NCI-H187 (cell line): ENCODE measurements around the gene NEDD4.
"Not testable (repeated sequence)": the region's sequence is repeated elsewhere in the genome, so short reads cannot be mapped to it uniquely, and the experiment has no call there.

Experiments used
- DNase-seq, 2 experiments: peaks; one replicate each; lab custom pipeline; 2025; lab: John Stamatoyannopoulos, UW

The NEDD4 gene

GRCh38 chr15:55954862-55955605 is 38.4 kb downstream of the NEDD4 start:
- DNase-seq = no peak

DNA sequence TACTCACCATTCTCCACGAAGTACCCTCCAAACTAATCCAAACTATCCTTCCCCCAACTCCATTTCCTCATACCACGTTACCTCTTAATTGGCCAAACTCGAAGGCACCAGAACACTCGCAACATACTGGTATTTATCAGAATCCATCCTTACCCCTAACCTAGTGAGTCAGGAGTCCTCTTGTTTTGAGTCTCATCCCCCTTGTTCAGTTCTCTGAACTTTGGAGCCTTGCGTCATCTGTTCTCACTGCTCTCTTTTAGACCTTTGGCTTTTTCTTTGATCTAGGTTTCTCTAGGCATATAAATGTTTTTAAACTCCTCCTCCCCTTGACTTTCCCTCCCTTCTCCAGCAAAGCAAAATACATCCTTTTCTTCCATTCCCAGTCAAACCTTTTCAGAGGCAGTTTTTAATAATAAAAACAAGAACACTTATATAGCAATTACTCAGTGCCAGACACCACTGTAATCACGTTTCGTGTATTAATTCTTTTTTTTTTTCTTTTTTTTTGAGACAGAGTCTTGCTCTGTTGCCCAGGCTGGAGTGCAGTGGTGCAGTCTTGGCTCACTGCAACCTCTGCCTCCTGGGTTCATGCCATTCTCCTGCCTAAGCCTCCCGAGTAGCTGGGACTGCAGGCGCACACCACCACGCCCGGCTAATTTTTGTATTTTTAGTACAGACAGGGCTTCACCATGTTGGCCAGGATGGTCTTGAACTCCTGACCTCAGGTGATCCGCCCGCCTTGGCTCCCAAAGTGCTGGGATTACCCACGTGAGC is 40.7 kb downstream of the NEDD4 start:
- DNase-seq = not testable (repeated sequence)

DNA sequence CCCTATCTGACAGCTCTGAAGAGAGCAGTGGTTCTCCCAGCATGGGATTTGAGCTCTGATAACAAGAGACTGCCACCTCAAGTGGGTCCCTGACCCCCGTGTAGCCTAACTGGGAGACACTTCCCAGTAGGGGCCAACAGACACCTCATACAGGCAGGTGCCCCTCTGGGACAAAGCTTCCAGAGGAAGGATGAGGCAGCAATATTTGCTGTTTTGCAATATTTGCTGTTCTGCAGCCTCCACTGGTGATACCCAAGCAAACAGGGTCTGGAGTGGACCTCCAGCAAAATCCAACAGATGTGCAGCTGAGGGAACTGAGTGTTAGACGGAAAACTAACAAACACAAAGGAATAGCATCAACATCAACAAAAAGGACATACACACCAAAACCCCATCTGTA is 48.8 kb downstream of the NEDD4 start:
- DNase-seq = not testable (repeated sequence)

GRCh38 chr15:55942332-55942731 is 51.1 kb downstream of the NEDD4 start:
- DNase-seq = no peak

DNA sequence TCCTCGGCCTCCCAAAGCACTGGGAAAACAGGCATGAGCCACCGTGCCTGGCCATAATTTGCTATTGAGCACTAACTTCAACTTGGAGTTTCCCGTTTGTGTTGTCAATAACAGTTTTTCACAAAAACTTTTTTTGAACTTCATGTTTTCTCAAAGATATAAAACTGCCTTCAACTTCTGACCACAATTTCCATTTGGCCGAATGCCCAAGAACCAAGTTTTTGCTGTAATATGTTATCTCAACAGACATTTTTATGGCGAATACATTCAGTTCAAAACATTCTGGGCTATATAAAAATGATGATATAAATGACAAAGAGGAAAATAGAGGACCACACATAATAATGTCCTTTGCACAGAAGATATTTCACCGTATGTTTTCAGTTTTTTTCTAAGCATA is 56.4 kb downstream of the NEDD4 start:
- DNase-seq = no peak

GRCh38 chr15:55928955-55929354 is 64.5 kb downstream of the NEDD4 start:
- no peak for DNase-seq

DNA sequence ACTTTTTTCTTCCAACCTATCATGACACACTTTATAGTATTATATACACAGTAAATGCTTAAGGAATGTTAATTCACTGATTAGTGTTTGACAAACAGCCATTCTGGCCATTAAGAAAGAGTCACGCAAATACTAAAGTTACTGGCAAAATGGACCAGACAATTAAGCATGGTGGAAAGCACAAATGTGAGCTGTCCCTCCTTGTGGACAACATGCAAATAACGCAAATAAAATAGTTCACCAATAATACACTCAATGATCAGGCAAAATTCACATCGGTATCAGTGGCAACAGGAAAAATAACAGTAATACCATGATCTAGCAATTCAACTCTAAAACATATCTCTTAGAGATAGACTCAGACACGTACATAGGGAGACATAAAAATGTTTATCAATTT is 71.7 kb downstream of the NEDD4 start:
- DNase-seq = no peak

- DNase-seq = no peak
Measured at GRCh38 chr15:55917881-55918296, 75.5 kb downstream of the NEDD4 start.

- no peak for DNase-seq
Measured at GRCh38 chr15:55916666-55917409, 76.6 kb downstream of the NEDD4 start.

GRCh38 chr15:55915876-55916567 is 77.4 kb downstream of the NEDD4 start:
- no peak for DNase-seq

GRCh38 chr15:55915221-55915620 is 78.2 kb downstream of the NEDD4 start:
- DNase-seq = no peak

DNA sequence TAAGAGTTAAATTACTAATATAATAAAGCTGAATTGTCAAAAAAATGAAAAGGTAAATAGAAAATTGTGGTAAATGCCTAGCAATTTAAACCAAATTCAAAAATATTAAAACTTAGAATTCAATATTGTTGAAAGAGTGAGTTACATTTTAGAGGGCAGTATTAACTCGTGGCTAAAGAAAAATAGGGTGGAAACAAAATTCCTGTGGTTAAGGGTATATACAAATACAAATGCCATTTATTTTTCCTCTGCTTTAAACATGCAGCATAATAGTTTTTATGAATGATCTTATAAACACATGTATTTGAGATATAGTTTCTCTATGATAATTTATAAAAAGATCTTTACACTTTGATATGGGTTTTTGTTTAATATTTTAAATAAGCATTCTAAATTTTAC is 79.0 kb downstream of the NEDD4 start:
- no peak for DNase-seq

DNA sequence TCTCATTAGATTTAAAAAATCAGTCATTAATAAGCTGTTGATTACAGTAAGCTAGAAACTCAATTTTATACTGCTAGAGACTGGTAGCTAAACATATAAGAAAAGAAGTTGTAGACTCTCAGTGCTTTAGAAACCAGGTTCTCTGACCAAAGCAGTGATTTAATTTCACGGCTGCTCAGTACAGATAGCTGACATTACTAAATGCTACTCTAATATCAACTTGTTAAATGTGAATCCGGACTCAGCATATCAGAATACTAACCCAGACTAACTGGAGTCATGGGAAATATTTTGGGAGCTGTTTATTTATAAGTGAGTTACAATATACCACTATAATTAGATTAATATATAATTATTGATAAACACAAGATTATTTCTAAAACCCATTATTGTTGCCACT is 80.4 kb downstream of the NEDD4 start:
- DNase-seq = no peak

DNA sequence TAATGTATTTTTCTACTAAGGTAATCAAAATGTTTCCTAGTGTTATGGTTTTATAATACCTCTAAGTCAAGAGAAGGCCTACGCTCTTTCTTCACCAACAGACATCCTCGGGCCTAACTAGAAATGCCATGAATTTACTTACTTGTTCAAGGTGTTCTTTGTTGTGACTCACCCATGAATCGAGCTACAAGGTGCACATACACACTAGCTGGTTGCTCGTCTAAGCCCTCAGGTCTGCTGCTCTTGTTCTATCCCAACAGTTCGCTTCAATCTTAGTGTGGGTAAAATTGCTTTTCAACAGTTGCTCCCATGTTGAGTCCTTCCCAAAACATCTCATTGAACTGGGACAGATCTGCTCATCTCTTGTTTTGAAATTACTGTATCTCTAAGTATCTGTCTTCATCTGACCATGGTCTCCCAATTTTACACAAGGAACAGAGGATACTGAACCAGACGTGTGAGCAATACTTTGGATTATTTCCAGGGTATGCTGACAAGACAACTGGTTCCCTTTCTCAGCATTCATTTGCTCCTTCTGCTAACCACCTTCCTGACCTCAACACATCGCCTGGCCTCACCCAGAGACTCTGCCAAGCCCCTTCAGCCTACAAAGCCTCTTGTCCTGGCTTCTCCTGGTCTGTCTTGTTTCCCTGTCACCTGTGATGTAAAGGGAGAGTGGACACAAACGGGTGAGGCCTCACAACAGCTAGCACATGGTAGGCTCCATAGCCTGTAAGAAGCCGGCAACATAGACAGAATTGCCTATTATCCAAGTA is 84.2 kb downstream of the NEDD4 start:
- DNase-seq = no peak

- DNase-seq = no peak
Measured at GRCh38 chr15:55907797-55908196, 85.6 kb downstream of the NEDD4 start.

DNA sequence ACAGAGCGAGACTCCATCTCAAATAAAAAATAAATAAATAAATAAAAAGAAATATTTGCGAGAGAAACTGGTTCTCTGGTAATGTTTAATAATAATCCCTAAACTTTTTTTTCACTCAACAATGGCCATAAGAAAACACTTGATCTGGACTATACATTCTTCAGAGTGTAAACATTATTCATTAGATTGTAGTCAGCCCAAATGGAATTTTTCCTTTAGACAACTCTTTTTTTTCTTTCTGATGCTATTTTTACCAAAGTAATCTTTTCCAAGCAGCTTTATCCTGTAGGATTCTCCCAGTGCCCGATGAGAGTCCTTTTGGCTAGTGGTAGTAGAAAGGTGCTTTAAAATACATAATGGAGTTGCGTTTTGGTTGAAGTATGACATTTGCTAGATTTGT is 90.4 kb downstream of the NEDD4 start:
- no peak for DNase-seq

GRCh38 chr15:55900019-55900418 is 93.4 kb downstream of the NEDD4 start:
- no peak for DNase-seq

GRCh38 chr15:55899537-55899936 is 93.9 kb downstream of the NEDD4 start:
- no peak for DNase-seq

- DNase-seq = no peak
Measured at GRCh38 chr15:55897560-55898336, 95.7 kb downstream of the NEDD4 start.

DNA sequence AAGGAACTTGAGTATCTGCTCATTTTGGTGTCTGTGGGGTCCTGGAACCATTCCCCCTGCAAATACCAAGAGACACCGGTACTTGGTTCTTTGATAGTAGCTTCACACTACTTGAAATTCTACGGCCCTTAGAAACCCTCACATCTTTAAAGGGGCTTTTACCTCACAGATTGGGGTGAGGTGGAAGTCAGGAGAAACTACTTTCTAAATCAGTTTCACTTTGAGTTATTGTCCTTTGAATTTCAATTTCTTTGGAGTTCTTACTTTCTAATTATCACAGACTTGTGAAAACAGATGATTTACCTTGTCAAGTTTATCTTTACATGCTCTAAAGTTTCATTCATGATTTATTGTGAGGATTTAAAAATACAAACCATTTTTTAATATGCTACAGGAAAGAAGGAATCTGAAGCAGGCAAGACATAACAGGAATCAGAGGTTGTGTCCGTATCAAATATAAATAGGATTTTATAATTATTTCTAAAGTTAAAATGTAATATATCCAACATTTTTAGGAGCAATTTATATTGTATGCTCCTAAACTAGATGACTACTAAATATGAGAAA is 98.9 kb downstream of the NEDD4 start:
- DNase-seq = no peak
